Measurements from ENCODE around the gene HS3ST5.

GRCh38 chr6:114301596-114302219 is 41.1 kb downstream of the HS3ST5 start:
- no peak for TF ChIP-seq CTCF (IDR thresholded peaks at IDR 0.05; ENCODE audit: low read depth, low read length)
- no peak for TF ChIP-seq EZH2phosphoT487 (IDR thresholded peaks at IDR 0.05; ENCODE audit: low read depth)

Data from OCI-LY3 (cell line).